CD4-positive, alpha-beta T cell treated with Interleukin-4 for 4 hours (primary cell): Measurements from ENCODE around the gene AKAP4.

Experiments
- DNase-seq: peaks from one replicate; pipeline ENCODE4 v3.0.0-alpha.2; 2020

The AKAP4 gene

GRCh38 chrX:50200907-50201306 lies at the start of gene AKAP4:
Gene AKAP4 (minus strand): TSS chrX:50201007. CDS start chrX:50200889, 118 bp downstream.
- DNase-seq, result no peak

GRCh38 chrX:50211510-50211909 lies 10.7 kb upstream of the AKAP4 start:
- DNase-seq, result no peak

DNA sequence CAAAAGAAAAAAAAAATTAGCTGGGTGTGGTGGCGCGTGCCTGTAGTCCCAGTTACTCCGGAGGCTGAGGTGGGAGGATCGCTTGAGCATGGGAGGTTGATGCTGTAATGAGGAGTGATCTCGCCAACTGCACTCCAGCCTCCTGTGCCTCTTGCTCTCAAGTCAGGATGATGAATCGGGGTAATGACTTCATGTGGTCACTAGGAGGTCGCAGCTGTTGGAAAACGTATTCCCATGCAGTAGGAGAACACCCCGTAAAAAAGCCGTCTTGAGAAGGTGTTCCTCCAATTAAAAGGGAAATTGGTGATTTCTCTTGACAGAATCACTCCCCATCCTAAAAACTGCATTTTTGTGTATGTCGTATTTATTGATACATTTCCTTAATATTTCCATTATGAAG lies 5.9 kb upstream of the AKAP4 start:
- DNase-seq, result no peak

- peak; percentile 85 for DNase-seq
These were observed 3.6 kb upstream of the AKAP4 start, which contains the start of gene CCNB3 for GRCh38 chrX:50204364-50204899. Gene CCNB3 (plus strand): TSS chrX:50204765. CDS start chrX:50285164, 80,399 bp downstream.

DNA sequence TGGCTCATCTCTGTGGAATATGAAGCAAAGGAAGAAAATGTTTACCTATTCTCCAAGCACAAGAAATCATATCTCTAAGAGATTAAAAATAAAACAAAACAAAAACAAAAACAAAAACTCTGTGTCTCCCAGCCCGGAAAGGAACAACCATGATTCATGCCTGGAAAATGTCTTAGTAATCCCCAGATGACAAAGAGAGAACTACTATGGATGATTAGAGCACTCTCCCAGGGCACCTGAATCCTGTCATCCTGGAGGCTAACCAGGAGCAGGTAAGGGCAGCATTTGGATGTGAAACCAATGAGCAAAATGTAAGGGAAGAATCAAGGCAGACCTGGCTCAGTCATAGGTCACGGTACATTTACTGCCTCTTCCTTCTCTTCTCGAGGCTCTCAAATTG lies 1.7 kb upstream of the AKAP4 start:
- no peak for DNase-seq

- no peak for DNase-seq
These were observed 2.5 kb downstream of the AKAP4 start for GRCh38 chrX:50198348-50198747.

DNA sequence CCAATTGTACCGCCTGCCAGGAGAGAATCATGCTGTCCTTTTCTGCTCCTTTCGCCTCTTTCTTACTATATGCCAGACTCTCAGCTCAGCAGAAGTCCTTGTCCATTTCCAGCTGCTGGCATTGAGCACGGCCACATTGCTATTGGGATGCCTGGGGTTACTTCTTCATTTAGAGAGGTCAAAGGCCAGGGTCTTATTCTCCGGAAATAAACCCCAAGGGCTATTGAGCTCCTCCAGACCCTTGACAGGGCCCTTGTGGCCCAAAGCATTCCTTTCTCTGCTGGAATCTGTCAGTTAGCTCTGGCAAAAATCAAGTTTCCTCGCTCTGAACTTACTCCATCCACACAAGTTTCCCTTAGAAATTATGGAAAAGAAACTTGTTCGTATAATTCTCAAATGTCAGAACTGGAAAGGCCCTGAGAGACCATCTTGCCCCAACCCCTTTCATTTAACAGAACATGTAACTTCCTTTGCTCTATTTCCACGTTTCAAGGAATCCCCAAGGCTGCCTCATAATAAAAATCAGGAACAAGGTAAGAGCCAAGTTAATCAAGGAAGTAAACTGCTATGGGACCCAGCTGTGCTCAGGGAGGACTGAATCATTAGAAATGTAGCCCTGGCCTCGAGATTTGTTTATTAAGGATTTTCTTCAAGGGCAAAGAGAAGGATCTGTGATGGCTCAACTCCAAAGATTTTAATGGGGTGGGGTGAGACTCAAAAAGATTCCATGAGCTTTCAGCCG lies 11.8 kb downstream of the AKAP4 start:
- no peak for DNase-seq

- no peak for DNase-seq
These were observed 16.9 kb downstream of the AKAP4 start for GRCh38 chrX:50183891-50184290.

GRCh38 chrX:50180073-50180940 lies 20.5 kb downstream of the AKAP4 start:
- DNase-seq, result no peak

GRCh38 chrX:50169717-50170116 lies 31.1 kb downstream of the AKAP4 start:
- no peak for DNase-seq

GRCh38 chrX:50168241-50168687 lies 32.5 kb downstream of the AKAP4 start:
- DNase-seq, result no peak

DNA sequence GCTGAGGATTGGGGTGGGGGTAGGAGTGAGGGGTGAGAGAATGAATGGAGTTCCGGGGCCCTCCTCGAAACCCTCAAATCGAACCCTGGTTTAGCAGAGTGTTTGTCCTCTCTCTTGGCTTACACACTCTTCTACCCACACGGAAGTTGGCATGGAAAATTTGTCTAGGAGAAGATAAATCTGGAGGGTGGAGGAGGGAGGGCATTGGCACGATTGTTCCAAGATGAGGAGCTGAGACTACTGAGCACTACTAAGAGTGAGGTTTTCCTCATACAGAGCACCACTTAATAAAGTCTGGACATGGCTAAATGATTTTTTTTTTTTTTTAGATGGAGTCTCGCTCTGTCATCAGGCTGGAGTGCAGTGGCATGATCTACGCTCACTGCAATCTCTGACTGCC lies 33.4 kb downstream of the AKAP4 start:
- DNase-seq, result no peak

DNA sequence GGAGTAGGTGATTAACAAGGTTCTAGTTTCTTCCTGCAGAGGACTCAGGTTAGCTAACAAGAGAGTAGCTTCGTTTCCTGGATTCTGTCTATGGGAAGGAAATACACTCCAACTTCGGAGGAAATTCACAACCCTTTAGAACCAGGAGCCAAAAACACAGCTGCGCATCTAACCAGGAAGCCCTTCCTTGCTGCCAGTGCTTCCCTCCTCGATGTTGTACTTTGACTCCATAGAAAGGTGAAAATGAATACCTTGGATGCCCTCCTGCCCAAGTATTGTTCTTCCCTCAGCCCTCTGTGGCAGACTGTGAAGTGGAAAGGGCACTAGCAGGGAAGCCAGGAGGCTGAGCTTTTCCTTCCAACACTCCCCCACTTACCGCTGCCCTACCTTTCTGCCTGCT lies 35.1 kb downstream of the AKAP4 start:
- DNase-seq, result no peak

DNA sequence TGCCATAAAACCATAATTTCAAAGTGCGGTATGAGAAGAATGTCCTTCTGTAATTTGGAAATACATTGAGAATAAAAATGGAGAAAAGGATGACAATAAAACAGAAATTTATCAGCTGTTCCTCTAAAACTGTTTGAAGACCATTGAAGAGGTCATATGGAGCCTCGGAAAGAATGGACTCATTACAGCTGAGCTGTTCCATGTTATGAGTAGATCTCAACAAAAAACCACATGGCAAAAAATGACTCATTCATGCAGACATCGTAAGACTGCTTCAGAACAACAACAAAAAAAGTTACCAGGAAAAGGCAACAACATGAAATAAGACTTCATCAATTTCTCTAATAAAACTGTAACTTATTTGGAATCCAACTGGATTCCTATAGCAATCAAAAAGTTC lies 39.7 kb downstream of the AKAP4 start:
- no peak for DNase-seq

DNA sequence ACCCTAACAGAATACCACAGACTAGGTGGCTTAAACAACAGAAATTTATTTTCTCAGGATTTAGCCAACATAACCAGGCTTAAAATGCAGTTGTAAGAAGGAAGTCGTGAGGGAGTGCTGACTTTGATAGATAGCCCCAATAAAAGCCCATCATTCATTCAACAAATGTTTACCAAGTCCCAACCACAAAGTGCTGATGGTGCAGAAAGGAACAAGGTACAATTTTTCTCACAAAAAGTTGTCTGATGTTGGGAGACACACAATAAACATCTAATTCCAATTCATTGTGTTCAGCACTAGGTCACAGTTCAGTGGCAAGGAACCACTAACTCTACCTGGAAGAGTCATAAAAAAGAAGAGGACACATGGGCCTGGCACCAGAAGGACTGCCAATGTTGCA lies 42.2 kb downstream of the AKAP4 start:
- no peak for DNase-seq

DNA sequence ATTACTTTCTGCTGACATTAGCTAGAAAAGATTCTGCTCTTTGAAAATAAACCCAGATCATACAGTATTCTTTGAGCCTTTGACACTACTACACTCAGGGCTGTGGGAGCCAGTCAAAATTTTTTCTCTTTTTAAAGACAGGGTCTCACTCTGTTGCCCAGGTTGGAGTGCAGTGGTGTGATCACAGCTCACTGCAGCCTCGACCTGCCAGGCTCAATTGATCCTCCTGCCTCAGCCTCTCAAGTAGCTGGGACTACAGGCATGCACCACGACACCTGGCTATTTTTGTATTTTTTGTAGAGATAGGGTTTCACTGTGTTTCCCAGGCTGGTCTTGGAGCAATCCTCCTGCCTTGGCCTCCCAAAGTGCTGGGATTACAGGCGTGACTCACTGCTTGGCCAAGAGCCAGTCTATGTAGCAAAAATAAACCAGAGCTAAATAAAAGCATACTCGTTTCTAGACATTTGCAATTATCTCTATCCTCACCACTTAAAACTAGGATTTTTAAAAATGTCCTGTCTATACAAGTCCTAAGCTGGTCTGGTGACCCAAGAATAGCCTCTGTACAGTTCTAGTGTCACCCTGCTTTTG lies 43.2 kb downstream of the AKAP4 start:
- no peak for DNase-seq

DNA sequence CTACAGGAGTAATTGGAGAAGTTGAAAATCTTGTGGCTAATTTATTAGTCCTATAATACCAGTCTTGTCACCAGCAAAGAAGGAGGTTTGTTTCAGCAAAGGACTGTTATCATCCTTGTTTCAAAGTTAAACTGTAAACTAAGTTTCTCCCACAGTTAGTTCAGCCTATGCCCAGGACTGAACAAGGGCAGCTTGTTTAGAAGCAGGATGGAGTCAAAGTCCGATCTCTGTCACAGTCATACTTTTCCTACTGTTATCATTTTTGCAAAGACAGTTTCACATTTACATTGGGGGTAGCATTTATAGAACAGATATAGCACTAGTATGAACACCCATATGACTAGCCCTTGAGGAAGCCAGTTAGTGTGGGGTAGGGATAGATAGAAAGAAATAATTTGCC lies 46.4 kb downstream of the AKAP4 start:
- DNase-seq, result no peak

DNA sequence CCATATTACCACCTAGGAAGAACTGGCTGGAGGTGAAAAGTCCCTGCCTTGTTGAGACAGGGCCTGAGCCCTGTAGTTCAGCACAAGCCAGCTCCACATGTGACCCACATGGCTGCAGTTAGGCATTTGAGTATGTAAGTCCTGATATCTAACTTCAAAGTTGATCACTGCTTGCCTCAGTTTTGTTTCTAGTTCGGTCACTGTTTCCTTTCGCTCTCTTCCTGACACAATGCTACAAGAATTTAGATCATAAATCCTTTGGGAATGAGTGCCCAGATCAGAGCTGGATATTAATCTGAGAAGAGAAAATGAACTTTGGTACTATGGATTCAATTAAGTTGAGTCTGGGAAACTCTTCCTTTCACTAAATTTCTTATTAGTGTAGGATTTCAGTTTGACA lies 48.4 kb downstream of the AKAP4 start:
- DNase-seq, result no peak

- DNase-seq, result no peak
These were observed 52.8 kb downstream of the AKAP4 start for GRCh38 chrX:50147972-50148371.
